AG10803 (cell line): ENCODE measurements around the gene IL7R.

Experiments used
- DNase-seq: peaks from one replicate; pipeline ENCODE4 v3.0.0; 2010; ENCODE audit warnings: low read depth
- H3K4me3 ChIP-seq: 2 replicates; pipeline ENCODE4 v1.5.1; 2011; ENCODE audit warnings: mild to moderate bottlenecking, low read length, control low read depth
- TF ChIP-seq, protein P1 (sequence below): conservative IDR thresholded peaks from 2 replicates; pipeline ENCODE4 v1.5.1; 2011; ENCODE audit warnings: mild to moderate bottlenecking, low read length, control low read depth, inconsistent platforms

Gene IL7R

DNA sequence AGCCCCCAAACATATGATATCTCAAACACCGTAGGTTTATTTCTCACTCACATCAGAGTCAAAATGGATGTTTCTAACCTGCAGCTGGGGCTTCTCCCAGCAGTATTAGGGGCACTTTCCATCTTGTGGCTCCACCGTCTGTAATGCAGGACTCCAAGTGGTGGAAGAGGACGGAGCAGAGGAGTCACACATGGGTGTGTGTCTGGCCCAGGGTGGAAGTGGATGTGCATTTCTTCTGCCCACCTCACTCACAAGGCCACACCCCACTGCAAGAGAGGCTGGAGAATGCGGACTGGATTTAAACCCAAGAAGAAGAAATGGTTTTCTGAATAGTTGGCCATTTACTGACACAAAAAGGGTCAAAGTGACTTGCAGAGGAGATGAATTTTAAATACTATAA, 13.9 kb downstream of the IL7R start:
- no peak for DNase-seq
- TF ChIP-seq, protein P1, sequence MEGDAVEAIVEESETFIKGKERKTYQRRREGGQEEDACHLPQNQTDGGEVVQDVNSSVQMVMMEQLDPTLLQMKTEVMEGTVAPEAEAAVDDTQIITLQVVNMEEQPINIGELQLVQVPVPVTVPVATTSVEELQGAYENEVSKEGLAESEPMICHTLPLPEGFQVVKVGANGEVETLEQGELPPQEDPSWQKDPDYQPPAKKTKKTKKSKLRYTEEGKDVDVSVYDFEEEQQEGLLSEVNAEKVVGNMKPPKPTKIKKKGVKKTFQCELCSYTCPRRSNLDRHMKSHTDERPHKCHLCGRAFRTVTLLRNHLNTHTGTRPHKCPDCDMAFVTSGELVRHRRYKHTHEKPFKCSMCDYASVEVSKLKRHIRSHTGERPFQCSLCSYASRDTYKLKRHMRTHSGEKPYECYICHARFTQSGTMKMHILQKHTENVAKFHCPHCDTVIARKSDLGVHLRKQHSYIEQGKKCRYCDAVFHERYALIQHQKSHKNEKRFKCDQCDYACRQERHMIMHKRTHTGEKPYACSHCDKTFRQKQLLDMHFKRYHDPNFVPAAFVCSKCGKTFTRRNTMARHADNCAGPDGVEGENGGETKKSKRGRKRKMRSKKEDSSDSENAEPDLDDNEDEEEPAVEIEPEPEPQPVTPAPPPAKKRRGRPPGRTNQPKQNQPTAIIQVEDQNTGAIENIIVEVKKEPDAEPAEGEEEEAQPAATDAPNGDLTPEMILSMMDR: no peak
- no peak overlapping the region for H3K4me3 ChIP-seq

DNA sequence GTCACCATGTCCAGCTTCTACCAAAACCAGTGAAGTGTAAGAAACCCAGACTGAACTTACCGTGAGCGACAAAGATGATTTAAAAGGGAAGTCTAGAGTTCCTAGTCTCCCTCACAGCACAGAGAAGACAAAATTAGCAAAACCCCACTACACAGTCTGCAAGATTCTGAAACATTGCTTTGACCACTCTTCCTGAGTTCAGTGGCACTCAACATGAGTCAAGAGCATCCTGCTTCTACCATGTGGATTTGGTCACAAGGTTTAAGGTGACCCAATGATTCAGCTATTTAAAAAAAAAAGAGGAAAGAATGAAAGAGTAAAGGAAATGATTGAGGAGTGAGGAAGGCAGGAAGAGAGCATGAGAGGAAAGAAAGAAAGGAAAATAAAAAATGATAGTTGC, 19.8 kb downstream of the IL7R start:
- DNase-seq: peak; percentile 20
- H3K4me3 ChIP-seq: no peak overlapping the region
- TF ChIP-seq, protein P1: no peak

DNA sequence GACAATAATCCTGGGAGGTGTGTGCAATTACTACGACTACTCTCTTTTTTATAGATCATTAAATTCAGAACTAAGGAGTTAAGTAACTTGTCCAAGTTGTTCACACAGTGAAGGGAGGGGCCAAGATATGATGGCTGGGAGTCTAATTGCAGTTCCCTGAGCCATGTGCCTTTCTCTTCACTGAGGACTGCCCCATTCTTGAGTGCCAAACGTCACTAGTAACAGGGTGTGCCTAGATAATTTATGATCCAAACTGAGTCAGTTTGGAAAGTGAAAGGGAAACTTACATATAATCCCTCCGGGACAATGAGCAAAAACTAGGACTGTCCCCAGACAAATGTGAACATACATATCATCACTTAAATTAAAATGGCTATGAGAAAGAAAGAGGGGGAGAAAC, 20.2 kb downstream of the IL7R start:
- H3K4me3 ChIP-seq: no peak overlapping the region
- TF ChIP-seq, protein P1: no peak
- peak; percentile 59 for DNase-seq

DNA sequence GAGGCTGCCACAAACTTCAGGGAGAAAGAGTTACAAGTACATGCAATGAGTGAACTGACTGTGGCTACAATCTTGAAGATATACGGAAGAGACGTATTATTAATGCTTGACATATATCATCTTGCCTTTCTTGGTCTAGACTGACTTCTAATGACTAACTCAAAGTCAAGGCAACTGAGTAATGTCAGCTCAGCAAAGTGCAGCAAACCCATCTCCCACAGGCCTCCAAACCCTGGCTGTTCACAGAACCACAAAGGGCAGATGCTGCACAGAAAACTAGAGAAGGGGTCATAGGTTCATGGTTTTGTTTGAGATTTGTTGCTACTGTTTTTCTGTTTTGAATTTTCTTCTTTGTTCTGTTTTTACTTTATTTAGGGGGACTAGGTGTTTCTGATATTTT, 21.0 kb downstream of the IL7R start:
- no peak overlapping the region for H3K4me3 ChIP-seq
- DNase-seq: no peak
- TF ChIP-seq, protein P1: no peak

DNA sequence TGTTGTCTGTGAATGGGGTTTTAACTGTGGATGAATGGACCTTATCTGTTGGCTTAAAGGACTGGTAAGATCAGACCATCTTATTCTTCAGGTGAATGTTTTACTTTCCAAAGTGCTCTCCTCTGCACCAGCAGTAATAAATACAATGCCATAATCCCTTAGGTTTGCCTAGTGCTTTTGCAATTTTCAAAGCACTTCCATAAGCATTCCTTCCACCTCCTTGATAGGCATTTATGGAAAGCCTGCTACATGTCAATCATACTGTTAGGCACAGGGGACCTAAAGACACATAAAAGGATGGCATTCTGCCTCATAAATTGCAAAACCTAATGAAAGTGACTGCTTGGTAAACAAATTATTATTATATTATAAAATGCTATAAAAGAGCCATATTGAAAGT, 21.4 kb downstream of the IL7R start:
- TF ChIP-seq, protein P1: no peak
- no peak for DNase-seq
- no peak overlapping the region for H3K4me3 ChIP-seq

DNA sequence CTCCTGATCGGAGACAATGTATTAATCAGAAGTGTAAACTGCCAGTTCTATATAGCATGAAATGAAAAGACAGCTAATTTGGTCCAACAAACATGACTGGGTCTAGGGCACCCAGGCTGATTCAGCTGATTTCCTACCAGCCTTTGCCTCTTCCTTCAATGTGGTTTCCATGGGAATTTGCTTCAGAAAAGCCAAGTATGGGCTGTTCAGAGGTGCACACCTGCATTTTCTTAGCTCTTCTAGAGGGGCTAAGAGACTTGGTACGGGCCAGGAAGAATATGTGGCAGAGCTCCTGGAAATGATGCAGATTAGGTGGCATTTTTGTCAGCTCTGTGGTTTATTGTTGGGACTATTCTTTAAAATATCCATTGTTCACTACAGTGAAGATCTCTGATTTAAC, 22.4 kb downstream of the IL7R start:
- DNase-seq: no peak
- TF ChIP-seq, protein P1: no peak
- no peak overlapping the region for H3K4me3 ChIP-seq

DNA sequence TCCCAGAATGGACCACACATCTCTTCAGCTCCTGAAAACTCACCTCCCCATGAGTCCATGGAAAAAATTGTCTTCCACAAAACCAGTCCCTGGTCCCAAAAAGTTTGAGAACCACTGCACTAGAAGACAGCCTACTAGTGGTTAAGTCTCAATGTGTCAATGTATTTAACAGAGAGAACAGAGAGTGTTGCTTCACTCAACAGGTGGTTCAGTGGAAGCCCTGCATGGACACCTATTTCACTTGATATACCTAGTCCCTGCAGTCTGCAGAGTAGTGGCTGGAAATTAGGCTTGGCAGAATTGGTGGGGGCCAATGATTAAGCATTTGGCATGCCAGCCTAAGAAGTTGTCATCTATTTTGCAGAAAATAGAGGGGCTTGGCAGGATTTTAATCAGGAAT, 23.0 kb downstream of the IL7R start:
- no peak overlapping the region for H3K4me3 ChIP-seq
- TF ChIP-seq, protein P1: no peak
- no peak for DNase-seq
